HG03520 (cell line): ENCODE measurements around the gene CKAP2L.
A peak's percentile ranks its signal among the peaks of the same experiment; 100 is the strongest.

ENCODE experiments used
- ATAC-seq: cut with Tn5 transposase; IDR thresholded peaks from one replicate; pipeline ENCODE4 v1.9.1; 2021; ENCODE audit warnings: mild to moderate bottlenecking, moderate library complexity; ENCODE audit not compliant: unreplicated experiment

CKAP2L gene

GRCh38 chr2:112791693-112792230 is 27.4 kb upstream of the CKAP2L start:
- no peak for ATAC-seq

- no peak for ATAC-seq
Observed at GRCh38 chr2:112791019-112791418, 26.6 kb upstream of the CKAP2L start.

DNA sequence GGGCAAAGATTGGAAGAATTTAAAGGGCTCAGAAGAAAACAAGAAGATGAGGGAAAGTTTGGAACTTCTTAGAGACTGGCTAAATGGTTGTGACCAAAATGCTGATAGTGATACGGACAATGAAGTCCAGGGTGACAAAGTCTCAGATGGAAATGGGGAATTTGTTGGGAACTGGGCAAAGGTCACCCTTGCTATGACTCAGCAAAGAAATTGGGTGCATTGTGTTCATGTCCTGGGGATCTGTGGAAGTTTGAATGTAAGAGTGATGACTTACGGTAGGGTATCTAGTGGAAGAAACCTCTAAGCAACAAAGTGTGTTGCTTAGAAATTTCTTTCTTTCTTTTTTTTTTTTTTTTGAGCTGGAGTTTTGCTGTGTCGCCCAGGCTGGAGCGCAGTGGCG is 25.9 kb upstream of the CKAP2L start:
- ATAC-seq, result no peak

DNA sequence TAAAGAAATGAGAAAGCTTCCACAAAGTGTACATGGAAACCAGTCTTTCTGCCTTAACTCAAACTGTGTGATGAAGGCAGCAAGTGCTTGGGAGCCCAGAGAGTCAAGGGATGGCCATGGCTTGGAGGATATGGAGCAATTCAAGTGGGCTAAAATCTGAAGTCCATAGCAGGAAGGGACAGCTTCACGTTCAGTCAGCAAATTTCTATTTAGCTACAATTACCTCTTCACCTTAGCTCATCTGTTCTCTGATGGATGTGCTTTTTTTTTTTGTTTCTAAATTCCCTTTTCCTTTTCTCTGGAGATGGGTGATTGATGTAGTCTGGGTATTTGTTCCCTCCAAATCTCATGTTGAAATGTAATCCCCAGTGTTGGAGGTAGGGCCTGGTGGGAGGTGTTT is 24.8 kb upstream of the CKAP2L start:
- ATAC-seq, result no peak

DNA sequence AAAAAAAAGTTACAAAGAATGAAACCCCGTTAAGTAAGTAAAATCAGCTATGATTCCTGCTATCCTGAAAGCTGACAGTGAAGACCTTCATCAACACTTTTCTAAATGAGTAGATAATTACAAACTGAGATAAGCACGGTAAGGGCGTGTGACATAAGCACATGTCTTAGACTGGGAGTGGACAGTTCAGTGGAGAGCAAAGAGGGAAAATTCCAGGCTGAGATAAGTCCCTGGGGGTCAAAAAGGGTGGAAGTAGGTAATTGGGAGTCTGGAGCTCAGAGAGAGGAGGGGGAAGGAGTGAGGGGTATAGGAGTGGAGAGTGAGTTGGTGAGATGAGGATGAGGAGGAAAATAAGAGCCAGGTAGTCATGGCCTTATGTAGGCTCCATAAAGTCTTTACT is 24.2 kb upstream of the CKAP2L start:
- no peak for ATAC-seq

- no peak for ATAC-seq
Observed at GRCh38 chr2:112787729-112788393, 23.5 kb upstream of the CKAP2L start.

- no peak for ATAC-seq
Observed at GRCh38 chr2:112787294-112787693, 22.9 kb upstream of the CKAP2L start.

GRCh38 chr2:112784199-112785189 is 20.1 kb upstream of the CKAP2L start, which contains the start of gene IL1A:
Gene IL1A (minus strand): TSS chr2:112784493. CDS start chr2:112783770, 723 bp downstream.
- no peak for ATAC-seq

GRCh38 chr2:112783187-112783714 is 18.8 kb upstream of the CKAP2L start:
- ATAC-seq, result no peak

DNA sequence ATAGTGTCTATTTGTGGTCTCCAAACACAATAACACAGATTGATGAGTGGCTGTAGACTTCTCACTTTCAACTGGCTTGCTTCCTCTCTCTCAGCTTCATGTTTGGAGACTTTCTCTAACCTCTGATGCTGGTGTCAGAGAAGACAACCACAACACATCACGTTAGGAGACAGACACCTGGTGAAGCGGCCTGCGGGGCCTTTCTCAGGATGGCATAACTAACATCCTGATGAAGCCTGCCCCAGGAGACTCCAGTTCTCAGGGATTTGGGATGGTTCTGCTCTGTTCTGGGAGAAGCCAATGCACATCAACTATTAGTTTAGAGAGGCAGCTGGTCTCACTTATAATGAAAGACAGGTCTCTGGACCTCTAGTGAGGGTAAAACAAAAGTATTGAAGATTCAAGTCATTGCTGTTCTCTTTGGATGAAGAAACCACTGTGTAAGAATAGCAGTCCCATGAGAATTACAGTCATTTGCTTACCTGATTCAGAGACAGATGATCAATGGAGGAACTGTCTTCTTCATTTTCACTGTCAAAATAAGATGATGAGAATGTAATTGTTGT is 17.9 kb upstream of the CKAP2L start:
- ATAC-seq, result peak; percentile 90

DNA sequence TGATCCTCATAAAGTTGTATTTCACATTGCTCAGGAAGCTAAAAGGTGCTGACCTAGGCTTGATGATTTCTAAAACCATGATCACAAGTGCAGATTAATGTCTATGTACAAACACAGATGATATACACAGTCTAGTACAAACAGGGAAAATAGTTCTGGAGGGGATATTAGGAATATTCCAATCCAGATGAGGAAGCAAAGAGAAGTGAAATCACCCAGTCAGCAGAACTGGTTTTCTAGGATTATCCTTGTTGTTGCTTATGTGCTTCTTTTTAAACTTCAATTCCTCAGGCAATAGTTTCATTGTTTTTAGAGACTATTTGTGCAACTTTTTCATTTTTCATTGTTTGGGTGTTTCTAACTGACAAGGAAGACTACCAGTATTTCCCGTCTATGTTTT is 15.2 kb upstream of the CKAP2L start:
- ATAC-seq, result no peak

GRCh38 chr2:112777036-112777435 is 12.6 kb upstream of the CKAP2L start:
- ATAC-seq, result no peak

DNA sequence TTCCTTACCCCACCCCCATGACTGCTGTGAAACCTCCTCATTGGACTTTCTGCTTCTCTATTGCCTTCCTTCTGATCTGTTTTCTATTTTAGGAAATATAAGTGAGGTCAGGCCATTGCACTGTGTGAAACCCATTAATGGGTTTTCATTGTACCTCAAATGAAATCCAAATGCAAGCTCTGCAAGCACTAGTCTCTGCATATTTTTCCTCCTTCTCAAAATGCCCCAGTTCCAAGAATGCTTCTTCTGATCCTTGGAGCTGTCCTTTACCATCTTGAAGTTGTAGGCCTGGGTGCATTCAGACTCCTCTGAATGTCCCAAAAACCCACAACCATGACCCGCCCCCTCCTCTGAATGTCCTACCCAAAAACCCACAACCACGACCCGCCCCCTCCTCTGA is 11.7 kb upstream of the CKAP2L start:
- ATAC-seq, result no peak

- no peak for ATAC-seq
Observed at GRCh38 chr2:112774536-112775285, 10.3 kb upstream of the CKAP2L start.

- ATAC-seq, result no peak
Observed at GRCh38 chr2:112773556-112773955, 9.1 kb upstream of the CKAP2L start.

- no peak for ATAC-seq
Observed at GRCh38 chr2:112772911-112773475, 8.6 kb upstream of the CKAP2L start.

DNA sequence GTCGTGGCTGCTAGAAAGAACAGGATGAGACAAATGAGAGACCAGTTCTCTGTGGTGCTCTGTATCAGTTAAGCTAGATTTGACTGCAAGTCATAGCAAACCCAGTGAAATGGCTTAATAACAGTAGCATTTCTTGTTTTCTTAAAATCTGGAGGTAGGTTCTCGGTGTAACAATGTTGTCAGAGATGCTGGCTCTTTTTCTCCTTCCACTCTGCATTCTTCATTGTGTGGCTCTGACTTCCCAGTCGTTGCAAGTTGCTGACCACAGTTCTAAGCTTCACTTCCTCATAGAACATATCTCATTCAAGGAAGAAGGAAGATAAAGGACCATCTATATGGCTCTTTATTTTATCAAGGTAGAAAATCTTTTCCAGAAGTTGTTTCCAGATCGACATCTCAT is 7.9 kb upstream of the CKAP2L start:
- ATAC-seq, result no peak

DNA sequence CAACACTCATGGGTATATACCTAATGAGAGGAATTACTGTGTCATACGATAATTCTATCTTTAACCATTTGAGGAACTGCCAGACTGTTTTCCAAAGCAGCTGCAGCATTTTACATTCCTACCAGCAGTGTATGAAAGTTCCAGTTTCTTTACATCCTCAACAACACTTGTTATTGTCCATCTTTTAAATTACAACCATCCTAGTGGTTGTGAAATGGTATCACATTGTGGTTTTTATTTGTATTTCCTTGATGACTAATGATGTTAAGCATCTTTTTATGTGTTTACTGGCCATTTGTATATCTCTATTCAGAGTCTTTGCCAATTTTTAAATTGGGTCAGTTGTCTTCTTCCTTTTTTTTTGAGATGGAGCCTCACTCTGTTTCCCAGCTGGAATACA is 4.0 kb upstream of the CKAP2L start:
- ATAC-seq, result no peak

- ATAC-seq, result no peak
Observed at GRCh38 chr2:112767693-112768330, 3.4 kb upstream of the CKAP2L start.

DNA sequence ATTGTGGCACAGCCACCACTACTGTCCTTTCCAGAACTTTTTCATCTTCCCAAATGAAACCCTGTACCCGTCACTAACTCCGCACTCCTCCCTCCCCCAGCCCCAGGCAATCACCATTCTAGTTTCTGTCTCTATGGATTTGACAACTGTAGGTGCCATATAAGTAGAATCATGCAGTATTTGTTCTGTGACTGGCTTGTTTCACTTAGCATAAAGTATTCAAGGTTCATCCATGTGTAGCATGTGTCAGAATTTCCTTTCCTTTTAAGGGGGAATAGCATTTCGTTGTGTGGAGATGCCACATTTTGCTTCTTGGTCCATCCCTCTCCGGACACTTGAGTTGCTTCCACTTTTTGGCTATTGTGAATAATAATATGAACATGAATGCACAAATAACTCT is 842 bp upstream of the CKAP2L start:
- no peak for ATAC-seq
